ENCODE results near the gene XRCC5.

XRCC5 gene

GRCh38 chr2:216235462-216235861 lies 126.3 kb downstream of the XRCC5 start:
- H3K36me3 Mint-ChIP-seq (ENCODE audit: low read depth): no peaks in the 10 kb centered on the region
- H3K4me3 Mint-ChIP-seq: no peak overlapping the region
- intact Hi-C loops (cut with micrococcal nuclease): no loop called here
- no peak overlapping the region for H3K27ac Mint-ChIP-seq
- H3K9me3 Mint-ChIP-seq: peaks cover 27% of the 10 kb centered on the region
- H3K27me3 Mint-ChIP-seq: no peaks in the 10 kb centered on the region
- H3K4me1 Mint-ChIP-seq (ENCODE audit: low read depth): no peaks in the 10 kb centered on the region

DNA sequence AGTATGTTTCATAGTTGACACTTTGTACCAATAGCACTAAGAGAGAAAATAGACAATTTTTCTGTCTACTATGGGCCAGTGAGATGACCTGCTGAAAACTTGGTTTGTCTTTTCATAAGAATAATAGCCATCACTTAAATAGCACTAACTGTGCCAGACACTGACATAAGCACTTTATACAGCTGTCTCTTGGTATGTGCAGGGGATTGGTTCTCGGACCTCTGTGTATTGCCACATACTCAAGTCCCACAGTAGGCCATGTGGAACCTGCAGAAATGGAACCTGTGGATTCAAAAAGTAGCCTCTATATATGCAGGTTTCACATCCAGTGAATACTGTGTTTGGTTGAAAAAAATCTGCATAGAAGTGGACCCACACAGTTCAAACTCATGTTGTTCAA lies 126.7 kb downstream of the XRCC5 start:
- no peak overlapping the region for H3K4me3 Mint-ChIP-seq
- H3K9me3 Mint-ChIP-seq: peaks cover 27% of the 10 kb centered on the region
- intact Hi-C loops (cut with micrococcal nuclease): no loop called here
- no peak overlapping the region for H3K27ac Mint-ChIP-seq
- no peaks in the 10 kb centered on the region for H3K27me3 Mint-ChIP-seq
- no peaks in the 10 kb centered on the region for H3K4me1 Mint-ChIP-seq (ENCODE audit: low read depth)
- H3K36me3 Mint-ChIP-seq (ENCODE audit: low read depth): no peaks in the 10 kb centered on the region

DNA sequence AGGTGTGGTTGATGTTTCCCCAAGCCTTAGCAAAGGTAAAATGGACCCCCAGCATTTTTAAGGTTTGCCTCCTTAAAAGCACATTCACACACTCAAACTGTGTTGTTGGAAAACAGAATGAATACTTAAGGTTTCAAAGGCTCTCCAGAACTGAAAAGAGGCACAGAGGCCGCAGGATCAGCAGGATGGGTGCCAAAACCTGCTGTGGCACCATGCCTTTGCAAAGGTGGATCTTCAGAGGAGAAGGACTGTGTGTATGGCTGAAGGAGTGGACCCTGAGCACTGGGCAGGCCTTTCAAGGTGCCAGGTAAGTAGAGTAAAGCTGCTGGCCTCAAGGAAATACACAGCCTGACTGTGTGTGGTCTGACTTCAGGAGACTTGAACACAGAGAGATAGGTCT lies 127.3 kb downstream of the XRCC5 start:
- Mint-ChIP-seq H3K27ac (no peak overlapping the region), H3K36me3 (ENCODE audit: low read depth) (no peaks in the 10 kb centered on the region), H3K4me3 (no peak overlapping the region), H3K27me3 (no peaks in the 10 kb centered on the region), H3K4me1 (ENCODE audit: low read depth) (no peaks in the 10 kb centered on the region), H3K9me3 (peaks cover 25% of the 10 kb centered on the region)
- intact Hi-C loops (cut with micrococcal nuclease): no loop called here

GRCh38 chr2:216242365-216242764 lies 133.2 kb downstream of the XRCC5 start:
- H3K9me3 Mint-ChIP-seq: no peaks in the 10 kb centered on the region
- H3K27ac Mint-ChIP-seq: no peak overlapping the region
- H3K4me1 Mint-ChIP-seq (ENCODE audit: low read depth): no peaks in the 10 kb centered on the region
- H3K27me3 Mint-ChIP-seq: no peaks in the 10 kb centered on the region
- intact Hi-C loops (cut with micrococcal nuclease): no loop called here
- no peaks in the 10 kb centered on the region for H3K36me3 Mint-ChIP-seq (ENCODE audit: low read depth)
- no peak overlapping the region for H3K4me3 Mint-ChIP-seq

GRCh38 chr2:216243026-216243425 lies 133.9 kb downstream of the XRCC5 start:
- H3K27ac Mint-ChIP-seq: no peak overlapping the region

DNA sequence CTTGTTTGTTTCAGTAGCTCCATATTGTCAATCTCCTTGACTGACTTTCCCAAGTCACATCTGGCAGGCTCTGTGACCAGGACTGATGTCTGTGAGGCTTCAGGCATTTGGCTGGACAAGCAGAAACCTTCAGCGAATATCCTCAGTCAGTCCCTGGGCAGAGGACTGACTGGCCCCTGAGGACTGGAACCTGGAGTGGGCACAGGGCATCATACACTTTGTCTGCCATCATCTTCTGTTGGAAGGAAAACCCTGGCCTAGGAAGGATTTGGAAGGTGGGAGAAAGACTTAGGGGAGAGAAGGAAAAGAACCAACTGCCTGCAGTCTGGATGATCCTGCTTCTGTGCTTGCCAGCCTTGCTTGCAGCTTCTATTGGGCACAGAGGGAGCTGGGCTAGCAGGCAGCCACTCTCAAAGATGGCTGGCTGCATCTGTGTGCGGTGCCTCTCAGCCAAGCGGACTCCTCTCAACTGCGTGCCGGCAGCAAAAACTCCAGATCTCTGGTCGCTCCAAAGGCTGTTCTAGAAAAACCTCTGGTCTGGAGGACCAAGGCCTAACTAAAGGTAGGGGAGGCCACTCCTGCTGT lies 136.3 kb downstream of the XRCC5 start:
- no peaks in the 10 kb centered on the region for H3K4me1 Mint-ChIP-seq (ENCODE audit: low read depth)
- H3K4me3 Mint-ChIP-seq: no peak overlapping the region

More at GRCh38 chr2:216243026-216243425, 133.9 kb downstream of the XRCC5 start:
- no peaks in the 10 kb centered on the region for H3K27me3 Mint-ChIP-seq
- H3K36me3 Mint-ChIP-seq (ENCODE audit: low read depth): no peaks in the 10 kb centered on the region
- no peaks in the 10 kb centered on the region for H3K4me1 Mint-ChIP-seq (ENCODE audit: low read depth)
- H3K4me3 Mint-ChIP-seq: no peak overlapping the region
- no peaks in the 10 kb centered on the region for H3K9me3 Mint-ChIP-seq
- intact Hi-C loops (cut with micrococcal nuclease): no loop called here

DNA sequence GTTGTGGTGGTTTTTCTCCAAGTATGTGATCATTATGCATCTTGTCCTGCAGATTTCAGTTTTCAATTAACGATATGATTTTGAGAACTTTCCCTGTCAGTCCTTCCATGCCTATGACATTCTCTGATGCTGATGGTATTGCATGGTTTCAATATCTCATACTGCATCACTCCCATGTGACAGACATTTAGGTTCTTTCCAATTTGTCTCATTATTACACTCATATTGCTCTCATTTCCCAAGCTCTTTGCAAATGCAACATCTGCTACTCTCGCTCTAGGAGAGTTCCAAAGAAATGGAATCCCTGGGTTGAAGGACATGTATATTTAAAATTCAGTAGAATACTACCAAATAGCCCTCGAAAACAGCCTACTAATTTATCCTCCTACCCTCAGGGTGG lies 137.6 kb downstream of the XRCC5 start:
- no peaks in the 10 kb centered on the region for H3K9me3 Mint-ChIP-seq
- no peaks in the 10 kb centered on the region for H3K27me3 Mint-ChIP-seq
- H3K36me3 Mint-ChIP-seq (ENCODE audit: low read depth): no peaks in the 10 kb centered on the region
- H3K4me3 Mint-ChIP-seq: no peak overlapping the region
- intact Hi-C loops (cut with micrococcal nuclease): no loop called here
- H3K27ac Mint-ChIP-seq: no peak overlapping the region
- no peaks in the 10 kb centered on the region for H3K4me1 Mint-ChIP-seq (ENCODE audit: low read depth)

More for the DNA sequence above, 136.3 kb downstream of the XRCC5 start:
- Mint-ChIP-seq H3K9me3 (no peaks in the 10 kb centered on the region), H3K27ac (no peak overlapping the region), H3K36me3 (ENCODE audit: low read depth) (no peaks in the 10 kb centered on the region), H3K27me3 (no peaks in the 10 kb centered on the region)
- intact Hi-C loops (cut with micrococcal nuclease): no loop called here
